Esophagus squamous epithelium (tissue), 5 donors: ENCODE measurements around the gene NANOS3. TPM values are rescaled to one million over a fixed set of nuclear protein-coding genes. Genes with fewer than 3 reads are reported as not detected.

Source experiments
- DNase-seq: peaks from one replicate; lab custom pipeline; 2025; lab: John Stamatoyannopoulos, UW
- H3K27ac ChIP-seq, 4 donors: fragments of 200-600 bp; sonication (generic); one replicate each; pipeline ENCODE4 v1.5.1; 2016 to 2019; ENCODE audit warnings: mild to moderate bottlenecking in 1 of 4
- H3K27me3 ChIP-seq, 4 donors: fragments of 200-600 bp; sonication (generic); 1 replicate in 3 of 4; 2 replicates in 1 of 4; pipeline versions ENCODE4 v1.5.1 to v1.6.0; 2017 to 2021; ENCODE audit warnings: antibody characterized with exemption in 1 of 4
- H3K36me3 ChIP-seq, 3 donors: fragments of 200-600 bp; sonication (generic); one replicate each; pipeline ENCODE4 v1.5.1; 2016 to 2019
- H3K4me1 ChIP-seq, 3 donors: fragments of 200-600 bp; sonication (generic); one replicate each; pipeline ENCODE4 v1.5.1; 2017 to 2019
- H3K4me3 ChIP-seq, 4 donors: fragments of 200-600 bp; sonication (generic); 1 replicate in 3 of 4; 2 replicates in 1 of 4; pipeline ENCODE4 v1.5.1; 2016 to 2019; ENCODE audit warnings: mild to moderate bottlenecking in 2 of 4, moderate library complexity in 1 of 4
- H3K9me3 ChIP-seq, 3 donors: fragments of 200-600 bp; sonication (generic); one replicate each; pipeline ENCODE4 v1.5.1; 2016 to 2019
- CTCF ChIP-seq, 6 experiments: fragments of 450-650 bp in 4 of 6; fragments of 200-600 bp in 2 of 6; sonication (generic) in 2 of 6; IDR thresholded peaks; one replicate each; pipeline ENCODE4 v1.5.1; 2016 to 2019; ENCODE audit warnings: antibody characterized with exemption in 6 of 6, mild to moderate bottlenecking in 4 of 6, moderate library complexity in 4 of 6
- POLR2A ChIP-seq, 4 donors: fragments of 450-650 bp; IDR thresholded peaks; one replicate each; pipeline ENCODE4 v1.6.1; 2017; ENCODE audit warnings: antibody characterized with exemption in 4 of 4, mild to moderate bottlenecking in 4 of 4, moderate library complexity in 3 of 4
- WGBS, 2 donors: methylation state at CpG; one replicate each; pipeline ENCODE4 v1.1.5; 2018; 5-methylcytosine and 5-hydroxymethylcytosine counted together
- intact Hi-C: fragments of 100-400 bp; cut with DNase I; formaldehyde crosslinking; loops from one replicate; pipeline ENCODE4 v1.15.0; 2022
- small RNA-seq, 4 donors: library from RNA; depleted of rRNA; stranded (forward); fragments of <200 nt; gene quantifications; one replicate each; pipeline ENCODE3, GENCODE V24; 2016
- total RNA-seq, 4 donors: library from RNA; depleted of rRNA; stranded (reverse); fragments of >200 nt; gene quantifications; one replicate each; pipeline ENCODE4 v1.1.0, GENCODE V29; 2016
- donor health status: DM: yes; HTN: yes; CAD: no.

The NANOS3 gene
- total RNA-seq, 4 donors from 2014 or later = not detected

- H3K9me3 ChIP-seq = no peaks in the 10 kb centered on the region
Measured at GRCh38 chr19:13929340-13929739, 52.4 kb downstream of the NANOS3 start.

GRCh38 chr19:13929956-13930355 lies 53.0 kb downstream of the NANOS3 start:
- H3K27me3 ChIP-seq = peaks cover 0 to 8% (median 0%) of the 10 kb centered on the region in 4 donors
- WGBS, 2 donors = 83% methylated on average over 10 of the region's 17 CpGs; no CpG with 5 or more reads in 1 of the 2 donors
- TF ChIP-seq CTCF (IDR thresholded peaks at IDR 0.05) = no peak
- TF ChIP-seq POLR2A (IDR thresholded peaks at IDR 0.05) = no peak
- no peak overlapping the region for H3K4me3 ChIP-seq
- intact Hi-C loops = no loop called here
- DNase-seq = no peak
- H3K36me3 ChIP-seq = peaks cover 7 to 62% (median 11%) of the 10 kb centered on the region in 3 donors
- peaks cover 0 to 6% (median 0%) of the 10 kb centered on the region in 3 donors for H3K4me1 ChIP-seq
- H3K27ac ChIP-seq = no peak overlapping the region
- H3K9me3 ChIP-seq = no peaks in the 10 kb centered on the region

More at GRCh38 chr19:13929340-13929739, 52.4 kb downstream of the NANOS3 start:
- Histone ChIP-seq H3K4me1 (peaks cover 0 to 6% (median 0%) of the 10 kb centered on the region in 3 donors), H3K27ac (no peak overlapping the region), H3K27me3 (peaks cover 0 to 4% (median 0%) of the 10 kb centered on the region in 4 donors), H3K36me3 (peaks cover 12 to 68% (median 13%) of the 10 kb centered on the region in 3 donors), H3K4me3 (no peak overlapping the region)
- WGBS, 2 donors = no CpG with 5 or more reads among the region's 12 CpGs
- TF ChIP-seq POLR2A (IDR thresholded peaks at IDR 0.05) = no peak
- no peak for TF ChIP-seq CTCF (IDR thresholded peaks at IDR 0.05)
- intact Hi-C loops = no loop called here
- DNase-seq = no peak

Small RNA genes within 50 kb of the gene (small RNA-seq; reads per million reads assigned to genes)
- gene MIR181C (61.3 to 109 (median 86.0) reads per million in 4 donors), gene MIR181D (19.9 to 59.0 (median 40.9) reads per million in 4 donors)

Other genes with a start within 250 kb of the NANOS3 start
- 10 to 100 TPM; 32.0 to 50.9 (median 37.2) TPM for gene MRI1, start 112.6 kb upstream of the NANOS3 start, total RNA-seq
- gene C19orf53, start 102.7 kb upstream of the NANOS3 start, total RNA-seq = 100 to 1,000 TPM; 114 to 129 (median 120) TPM
- 10 to 100 TPM in 3 of 4 donors, 1 to 10 TPM in 1; 7.2 to 41.4 (median 16.9) TPM for gene ZSWIM4, start 81.7 kb upstream of the NANOS3 start, total RNA-seq
- gene BRME1, start 29.0 kb downstream of the NANOS3 start, total RNA-seq = 1 to 10 TPM; 1.8 to 6.3 (median 4.0) TPM
- gene CC2D1A, start 29.1 kb downstream of the NANOS3 start, total RNA-seq = 10 to 100 TPM; 28.0 to 56.9 (median 36.0) TPM
- gene PODNL1, start 61.3 kb downstream of the NANOS3 start, total RNA-seq = 1 to 10 TPM; 2.3 to 8.0 (median 3.3) TPM
- gene DCAF15, start 75.4 kb downstream of the NANOS3 start, total RNA-seq = 10 to 100 TPM; 14.7 to 23.1 (median 19.5) TPM
- 1 to 10 TPM; 1.8 to 7.5 (median 3.9) TPM for gene RFX1, start 129.2 kb downstream of the NANOS3 start, total RNA-seq
- not detected for gene RLN3, start 151.0 kb downstream of the NANOS3 start, total RNA-seq
- 1 to 10 TPM in 3 of 4 donors, under 1 TPM in 1; 0.83 to 4.9 (median 2.1) TPM for gene IL27RA, start 154.6 kb downstream of the NANOS3 start, total RNA-seq
- not detected for gene PALM3, start 184.9 kb downstream of the NANOS3 start, total RNA-seq
- 1 to 10 TPM; 2.0 to 8.9 (median 4.0) TPM for gene MISP3, start 195.7 kb downstream of the NANOS3 start, total RNA-seq
- not detected for gene C19orf67, start 208.6 kb downstream of the NANOS3 start, total RNA-seq
- gene SAMD1, start 213.6 kb downstream of the NANOS3 start, total RNA-seq = 10 to 100 TPM; 16.8 to 32.2 (median 27.1) TPM
- gene PRKACA, start 240.6 kb downstream of the NANOS3 start, total RNA-seq = 10 to 100 TPM; 28.6 to 42.8 (median 37.0) TPM